ENCODE results near the gene ANKRD42. TPM values are rescaled to one million over a fixed set of nuclear protein-coding genes. Genes with fewer than 3 reads are reported as not detected.

Gene ANKRD42
- total and polyA plus RNA-seq, 2 experiments from 2014 or later, result 5.3 to 5.7 TPM

- TF ChIP-seq REST (IDR thresholded peaks at IDR 0.05; ENCODE audit: unreplicated experiment) (no peak), ZNF331 (CRISPR knock-in tag; IDR thresholded peaks at IDR 0.05; ENCODE audit: low read depth) (no peak), POLR2AphosphoS5 (IDR thresholded peaks at IDR 0.05; ENCODE audit: low read depth) (no peak), EZH2phosphoT487 (IDR thresholded peaks at IDR 0.05; ENCODE audit: unreplicated experiment) (no peak), ZNF114 (CRISPR knock-in tag; IDR thresholded peaks at IDR 0.05) (no peak), ETS1 (IDR thresholded peaks at IDR 0.05) (no peak)
Observed at GRCh38 chr11:83151274-83151977, 42.1 kb upstream of the ANKRD42 start (continued).

- Histone ChIP-seq H3K27me3 (ENCODE audit: insufficient read depth) (no peaks in the 10 kb centered on the region), H3F3A (replicated peaks; ENCODE audit: low read depth) (no peaks in the 10 kb centered on the region), H3K4me3 (no peak overlapping the region), H3K36me3 (ENCODE audit: insufficient read depth) (no peaks in the 10 kb centered on the region), H3K9me2 (ENCODE audit: insufficient read depth) (no peaks in the 10 kb centered on the region), H3K4me2 (no peak overlapping the region), H3K27ac (ENCODE audit: low read depth) (no peak overlapping the region), H4K20me1 (replicated peaks; ENCODE audit: insufficient read depth) (no peaks in the 10 kb centered on the region), H2AFZ (peak overlapping the region; percentile 14; the same call in 1 of the 2 replicates), H3K4me1 (ENCODE audit: insufficient read depth) (no peaks in the 10 kb centered on the region), H3K79me2 (replicated peaks; ENCODE audit: insufficient read depth) (peaks cover 3% of the 10 kb centered on the region)
- H3K4me1 Mint-ChIP-seq, result no peaks in the 10 kb centered on the region; the same call in 2 of the 3 replicates
- peaks cover 3% of the 10 kb centered on the region for H3K27me3 Mint-ChIP-seq (ENCODE audit: insufficient read depth, low read depth, poor library complexity)
- no peak overlapping the region for H3K27ac Mint-ChIP-seq
- H3K36me3 Mint-ChIP-seq (ENCODE audit: low read depth), result peaks cover 3% of the 10 kb centered on the region; the same call in 2 of the 3 replicates
- no peak for DNase-seq (ENCODE audit: low spot score)
- H3K9me3 Mint-ChIP-seq, result no peaks in the 10 kb centered on the region
- H3K4me3 Mint-ChIP-seq, result no peak overlapping the region
- no peak for TF ChIP-seq POLR2AphosphoS5 (IDR thresholded peaks at IDR 0.05; ENCODE audit: low read depth)
- TF ChIP-seq JUNB (IDR thresholded peaks at IDR 0.05; ENCODE audit: unreplicated experiment), result no peak
- no peak for TF ChIP-seq EZH2 (IDR thresholded peaks at IDR 0.05; ENCODE audit: low read depth, unreplicated experiment)
- TF ChIP-seq ZNF462 (CRISPR knock-in tag; IDR thresholded peaks at IDR 0.05), result no peak
- no peak for ATAC-seq
Observed at GRCh38 chr11:83152264-83152663, 41.2 kb upstream of the ANKRD42 start.

Data from GM23338 (cell line).